Activated CD4-positive, alpha-beta T cell treated with anti-CD3 and anti-CD28 coated beads, Interleukin-2, amount 50 U/mL, for 1 hour (primary cell): ENCODE measurements around the gene RAMACL.
"Not testable (repeated sequence)": the region's sequence is repeated elsewhere in the genome, so short reads cannot be mapped to it uniquely, and the experiment has no call there.

Experiments
- DNase-seq: peaks from one replicate; pipeline ENCODE4 v3.0.0-alpha.2; 2020

Gene RAMACL

DNA sequence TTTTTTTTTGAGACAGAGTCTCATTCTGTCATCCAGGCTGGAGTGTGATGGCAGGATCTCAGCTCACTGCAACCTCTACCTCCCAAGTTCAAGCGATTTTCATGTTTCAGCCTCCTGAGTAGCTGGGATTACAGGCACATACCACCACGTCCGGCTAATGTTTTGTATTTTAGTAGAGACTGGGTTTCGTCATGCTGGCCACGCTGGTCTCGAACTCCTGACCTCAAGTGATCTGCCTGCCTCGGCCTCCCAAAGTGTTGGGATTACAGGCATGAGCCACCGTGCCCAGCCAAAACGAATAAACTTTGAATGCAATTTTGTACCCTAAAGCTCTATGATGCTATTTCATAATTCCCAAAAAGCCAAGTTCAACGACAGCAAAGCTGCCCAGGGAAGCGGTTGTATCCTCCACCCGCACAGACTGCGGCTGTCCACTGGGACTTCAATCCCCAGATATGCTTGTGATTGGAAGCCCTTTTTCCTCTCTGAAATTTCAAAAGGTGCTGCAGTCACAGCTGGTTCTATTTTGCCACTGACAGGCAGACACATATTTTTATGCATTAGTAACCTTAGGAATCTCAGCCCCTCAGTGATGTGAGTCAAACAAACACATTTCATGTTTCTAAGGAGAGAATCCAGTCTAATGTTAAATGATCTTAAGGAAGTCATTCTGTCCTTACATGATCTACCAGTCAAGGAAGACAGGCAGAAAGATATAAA, 8.7 kb upstream of the RAMACL start:
- DNase-seq = no peak

DNA sequence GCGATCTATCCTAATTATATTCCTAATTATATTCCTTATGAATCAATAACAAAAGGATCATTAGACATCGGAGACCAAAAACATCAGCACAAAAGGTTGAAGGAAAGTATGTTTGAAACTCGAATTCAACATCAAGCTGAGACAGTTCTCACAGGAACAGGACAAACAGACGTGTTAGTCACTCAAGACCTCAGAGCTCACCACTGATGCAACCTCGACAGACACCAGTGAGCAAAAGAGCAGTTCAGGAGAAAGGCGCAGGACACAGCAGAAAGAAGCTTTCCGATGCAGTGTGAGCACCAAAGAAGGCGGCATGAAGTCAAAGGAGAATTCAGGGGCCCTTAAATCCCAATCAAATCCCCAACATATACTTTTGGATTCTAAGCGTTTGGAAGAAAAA, 6.3 kb upstream of the RAMACL start:
- DNase-seq = no peak

DNA sequence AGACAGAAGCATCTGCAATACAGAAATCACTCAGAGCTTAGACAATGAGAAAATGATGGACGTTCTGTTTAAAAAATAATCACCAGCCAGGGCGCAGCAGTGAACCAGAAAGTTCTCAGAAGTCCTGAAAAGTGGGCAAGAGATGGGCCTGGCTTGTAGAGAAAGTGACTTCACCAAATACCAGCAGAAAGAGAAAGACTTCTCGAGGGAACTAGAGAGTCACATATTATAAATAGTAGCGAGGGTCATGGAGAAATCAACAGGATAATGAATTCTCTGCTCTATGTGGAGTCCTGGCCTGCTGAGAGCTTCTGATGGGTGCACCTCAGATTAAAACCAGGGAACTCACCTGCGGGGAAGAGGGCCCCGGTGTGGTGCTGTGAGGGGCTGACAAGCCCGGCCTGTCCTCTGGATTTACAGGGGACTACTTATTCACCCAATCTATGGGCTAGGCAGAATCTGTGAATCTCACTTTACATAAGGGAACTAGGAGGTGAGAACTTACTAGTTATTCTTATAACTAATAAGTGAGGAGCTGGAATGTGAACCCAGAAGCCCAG, 5.6 kb upstream of the RAMACL start:
- DNase-seq = no peak

DNA sequence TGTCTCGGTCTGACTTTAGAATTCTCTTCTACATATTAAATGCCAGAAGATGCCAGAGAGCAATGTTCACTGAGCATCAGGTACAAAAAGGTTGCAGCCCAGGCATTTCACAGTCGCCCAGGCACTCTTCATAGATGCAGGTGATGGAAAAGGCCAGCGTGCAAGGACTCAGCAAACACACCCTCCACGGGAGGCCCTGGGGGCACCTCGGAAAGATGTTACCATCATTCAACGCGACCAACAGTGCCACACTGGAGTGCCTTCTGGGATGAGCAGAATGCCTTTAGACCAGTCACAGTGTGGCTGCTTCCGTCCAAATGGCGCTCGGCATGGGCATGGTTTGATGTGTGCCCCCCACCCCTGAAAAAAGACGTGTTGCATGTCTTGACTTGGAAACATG, 4.5 kb upstream of the RAMACL start:
- no peak for DNase-seq

DNA sequence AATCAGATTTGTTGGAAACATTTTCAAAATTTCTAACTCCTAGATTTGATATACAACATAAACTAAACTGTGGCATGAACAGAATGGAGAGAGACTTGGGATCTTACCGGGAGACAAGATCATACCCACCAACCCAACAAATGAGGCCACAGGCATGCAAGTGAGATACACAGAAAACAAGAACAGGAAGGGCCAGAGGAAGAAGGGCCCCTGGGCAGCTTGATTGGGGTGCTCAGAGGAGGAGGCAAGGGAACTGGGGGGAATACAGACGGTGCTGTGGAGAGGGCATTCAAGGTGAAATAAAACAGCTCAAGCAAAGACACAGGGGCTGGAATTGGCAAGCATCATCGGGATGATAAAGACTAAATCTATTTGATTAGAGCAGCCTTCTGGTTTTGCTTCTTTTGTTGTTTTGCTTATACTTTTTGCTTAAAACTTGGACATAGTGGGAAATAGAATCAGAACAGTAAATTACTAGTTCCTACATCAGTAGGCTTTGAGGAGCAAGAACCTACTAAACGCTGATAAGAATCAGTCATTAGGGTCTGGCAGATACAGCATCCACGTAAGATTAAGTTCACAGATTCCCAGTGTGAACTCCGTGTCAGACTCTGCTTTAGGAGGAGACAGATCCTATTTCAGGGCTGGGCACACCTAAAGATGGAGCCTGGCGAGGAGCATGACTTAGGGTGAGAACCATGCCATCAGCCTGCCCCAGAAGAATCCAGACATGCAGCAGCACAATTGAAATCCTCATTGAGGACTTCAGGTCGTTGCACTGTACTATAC, 3.5 kb upstream of the RAMACL start:
- DNase-seq = no peak

DNA sequence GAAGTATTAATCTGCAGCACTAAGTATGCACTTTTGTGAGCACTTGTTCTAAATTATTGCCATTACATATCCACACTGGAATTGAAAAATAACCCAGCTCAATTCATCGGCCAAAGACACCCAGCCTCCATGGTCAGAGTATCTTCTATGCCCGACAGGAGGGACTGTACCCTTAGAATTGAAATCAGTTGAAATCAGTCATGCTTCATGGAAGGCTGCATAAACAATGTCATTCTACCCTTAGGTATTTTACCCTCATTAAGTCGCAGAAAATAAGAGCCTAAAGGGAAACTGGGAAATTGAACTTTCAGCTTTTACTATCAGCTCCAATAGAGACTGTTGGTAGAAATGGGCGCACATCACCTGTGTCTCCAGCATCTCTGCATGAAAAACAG, 2.9 kb upstream of the RAMACL start:
- no peak for DNase-seq

DNA sequence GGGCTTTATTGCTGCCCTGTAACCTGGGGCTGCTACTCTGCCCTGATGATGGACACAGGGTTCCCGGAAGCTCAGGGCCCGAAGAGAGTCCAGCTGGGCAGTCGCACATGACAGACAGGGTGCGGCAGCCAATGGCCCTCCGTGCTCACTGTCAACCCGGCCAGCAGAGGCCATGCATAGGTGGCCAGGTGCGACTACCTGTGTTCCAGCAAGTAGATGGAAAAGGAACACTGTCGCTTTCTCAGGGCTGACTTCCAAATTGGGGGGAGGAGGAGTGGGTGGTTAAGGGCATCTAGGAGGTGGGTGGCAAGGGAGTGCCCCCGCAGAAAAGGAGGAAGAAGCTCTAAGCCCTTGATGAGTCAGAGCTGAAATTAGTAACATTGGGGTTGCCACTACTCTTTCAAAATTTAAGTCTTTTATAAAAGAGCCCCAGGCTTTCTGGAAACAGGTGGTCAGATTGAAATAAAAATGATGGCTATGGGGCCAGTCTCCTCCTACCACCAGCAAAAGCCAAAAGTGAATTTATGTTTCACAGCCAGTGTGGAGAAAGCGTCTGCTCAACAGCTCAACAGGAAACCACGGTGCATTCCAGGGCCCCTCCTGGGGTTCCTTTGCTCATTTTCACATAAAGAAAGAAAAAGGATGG, 2.3 kb upstream of the RAMACL start:
- DNase-seq = no peak

DNA sequence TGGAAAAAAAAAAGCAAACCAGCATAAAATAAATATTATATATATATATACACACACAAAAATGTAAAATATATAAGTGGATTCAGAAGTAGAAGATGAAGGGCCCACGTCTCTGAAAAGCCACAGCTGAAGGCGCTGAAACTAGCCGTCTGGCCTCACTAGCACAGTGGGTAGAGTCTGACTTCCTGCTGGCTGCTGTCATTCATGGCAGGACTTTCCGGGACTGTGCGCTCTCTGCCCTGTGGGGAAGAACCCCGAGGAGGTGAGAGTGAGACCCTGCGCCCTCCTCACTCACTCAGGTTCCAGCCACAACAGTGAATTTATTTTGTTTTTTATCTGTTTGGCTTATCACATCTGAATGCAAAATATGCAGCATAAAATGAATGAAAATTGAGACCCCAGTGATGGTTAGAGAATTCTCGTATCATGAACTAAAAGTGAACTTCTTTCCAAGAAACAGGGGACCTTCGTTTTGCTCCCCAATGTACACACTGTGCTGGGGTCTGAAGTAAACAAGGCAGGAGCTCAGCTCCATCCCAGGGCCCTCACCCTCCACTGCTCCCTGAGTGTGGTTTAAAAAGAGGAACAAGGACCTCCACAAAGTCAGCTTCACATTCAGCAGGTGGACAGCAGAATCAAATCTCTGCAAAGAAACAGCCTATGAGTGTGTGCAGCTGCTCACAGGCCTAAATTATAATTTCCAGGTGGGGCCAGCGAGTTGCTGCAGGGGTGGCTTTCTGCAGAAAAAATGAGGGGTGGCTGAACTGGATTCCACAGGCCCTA, 1.3 kb upstream of the RAMACL start:
- DNase-seq = no peak

DNA sequence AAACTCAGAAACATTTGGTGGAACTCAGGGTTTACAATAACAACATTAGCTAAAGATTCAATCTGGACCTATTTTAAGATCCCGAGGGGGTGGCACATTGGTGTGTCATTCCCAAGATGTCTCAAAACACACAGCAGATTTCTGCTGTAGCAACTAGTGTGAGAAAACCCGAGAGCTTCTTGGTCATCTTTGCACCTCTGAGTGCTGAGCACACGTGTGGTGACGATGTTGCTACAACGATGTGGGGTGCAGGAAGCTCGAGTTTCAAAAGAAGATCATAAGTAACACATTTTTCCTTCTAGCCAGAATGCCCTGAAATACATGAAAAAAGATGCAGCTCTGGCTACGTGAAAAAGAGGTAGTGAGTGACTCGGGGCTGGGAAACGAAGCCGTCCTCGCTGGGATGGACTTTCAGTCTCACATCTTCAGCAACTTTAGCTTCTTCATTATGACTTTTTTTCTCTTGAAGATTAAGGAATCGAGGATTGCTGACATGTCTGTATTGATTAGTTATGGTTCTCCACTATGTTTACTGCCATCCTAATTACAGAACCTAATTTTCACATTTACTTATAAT, 1.5 kb downstream of the RAMACL start:
- no peak for DNase-seq

DNA sequence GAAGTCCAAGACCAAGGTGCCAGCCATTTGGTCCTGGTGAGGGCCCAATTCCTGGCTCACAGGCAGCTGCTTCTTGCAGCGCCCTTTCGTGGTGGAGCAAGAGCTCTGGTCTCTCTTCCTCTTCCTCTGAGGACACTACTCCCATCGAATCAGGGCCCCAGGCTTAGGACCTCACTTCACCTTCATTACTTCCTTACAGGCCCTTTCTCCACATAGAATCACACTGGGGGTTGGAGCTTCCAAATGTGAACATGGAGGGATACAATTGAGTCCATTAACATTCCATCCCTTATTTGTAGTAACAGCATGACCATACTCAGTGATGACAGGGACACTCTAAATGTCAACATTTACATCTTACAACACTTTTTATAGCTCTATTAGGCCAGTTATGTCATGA, 2.3 kb downstream of the RAMACL start:
- no peak for DNase-seq

DNA sequence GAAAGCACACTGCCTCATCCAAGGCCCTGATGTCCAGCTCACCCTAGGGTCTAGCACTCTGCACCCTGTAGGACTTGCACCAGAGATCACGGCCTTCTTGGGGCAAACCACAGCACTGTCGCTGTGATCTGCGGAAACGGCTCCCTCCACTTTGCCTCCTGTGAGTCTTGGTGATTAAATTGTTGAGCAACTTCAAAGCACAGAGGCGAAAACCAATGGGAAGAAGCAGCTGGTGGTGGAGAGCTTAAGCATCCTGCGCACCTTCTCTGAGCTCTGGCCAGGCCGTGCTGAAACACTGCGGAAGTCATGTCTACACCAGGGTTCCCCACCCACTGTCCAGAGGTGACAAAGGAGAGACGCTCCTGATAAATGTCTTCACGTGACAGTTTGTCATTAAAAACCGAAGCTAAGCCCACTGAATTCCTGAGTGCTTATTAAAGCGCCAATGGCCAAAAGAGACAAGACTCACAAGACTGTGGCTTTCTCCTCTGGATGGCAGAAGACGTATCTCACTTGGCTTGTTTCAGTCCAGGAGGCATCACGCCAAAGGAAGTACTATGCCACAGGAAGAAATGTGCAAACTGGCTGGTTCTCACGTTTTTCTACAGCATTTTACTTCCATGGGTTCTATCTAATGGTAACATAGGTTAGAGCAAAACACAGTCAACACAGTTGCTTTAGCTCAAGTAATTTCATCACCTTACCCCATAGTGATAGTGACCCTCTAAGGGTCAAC, 3.1 kb downstream of the RAMACL start:
- DNase-seq = no peak

DNA sequence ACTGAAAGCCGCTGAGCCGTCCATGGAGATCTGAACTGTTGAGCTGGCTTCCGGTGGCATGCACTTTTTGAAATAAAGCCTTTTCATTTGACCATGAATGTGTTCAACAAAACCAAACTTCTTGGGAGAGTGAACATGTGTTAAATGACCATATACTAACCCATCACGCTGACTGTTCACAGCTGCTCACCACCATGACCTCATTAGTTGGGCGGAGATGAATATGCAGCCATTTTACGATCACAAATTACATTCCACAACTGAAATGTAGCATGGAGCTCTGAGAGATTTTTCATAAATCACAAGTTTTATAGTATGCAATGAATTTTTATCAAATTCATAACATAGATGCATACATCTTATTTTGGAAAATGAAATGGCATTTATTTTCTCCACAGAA, 4.2 kb downstream of the RAMACL start:
- no peak for DNase-seq

DNA sequence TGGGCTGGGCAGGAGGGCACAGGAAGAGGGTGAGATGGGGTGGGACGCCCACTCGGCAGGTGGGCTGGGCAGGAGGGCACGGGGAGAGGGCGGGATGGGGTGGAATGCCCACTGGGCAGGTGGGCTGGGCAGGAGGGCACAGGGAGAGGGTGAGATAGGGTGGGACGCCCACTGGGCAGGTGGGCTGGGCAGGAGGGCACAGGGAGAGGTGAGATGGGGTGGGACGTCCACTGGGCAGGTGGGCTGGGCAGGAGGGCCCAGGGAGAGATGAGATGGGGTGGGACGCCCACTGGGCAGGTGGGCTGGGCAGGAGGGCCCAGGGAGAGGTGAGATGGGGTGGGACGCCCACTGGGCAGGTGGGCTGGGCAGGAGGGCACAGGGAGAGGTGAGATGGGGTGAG, 4.7 kb downstream of the RAMACL start:
- DNase-seq = not testable (repeated sequence)

DNA sequence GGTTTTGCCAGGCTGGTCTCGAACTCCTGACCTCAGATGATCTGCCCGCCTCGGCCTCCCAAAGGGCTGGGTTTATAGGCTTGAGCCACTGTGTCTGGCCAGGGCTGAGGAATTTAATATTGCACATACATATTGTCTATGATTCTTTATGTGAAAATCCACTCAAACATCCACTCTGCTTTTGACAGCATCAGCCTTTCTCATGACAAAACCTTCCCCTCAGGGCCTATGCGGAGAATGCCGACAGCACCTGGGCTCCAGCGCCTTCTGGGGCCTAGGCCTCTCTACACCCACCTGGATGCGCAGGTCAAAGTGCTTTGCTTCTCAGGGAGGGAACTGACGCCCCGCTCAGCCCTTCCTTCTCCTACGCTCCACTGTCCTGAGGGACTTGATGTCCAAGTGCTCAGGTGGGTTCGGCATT, 5.4 kb downstream of the RAMACL start:
- no peak for DNase-seq

DNA sequence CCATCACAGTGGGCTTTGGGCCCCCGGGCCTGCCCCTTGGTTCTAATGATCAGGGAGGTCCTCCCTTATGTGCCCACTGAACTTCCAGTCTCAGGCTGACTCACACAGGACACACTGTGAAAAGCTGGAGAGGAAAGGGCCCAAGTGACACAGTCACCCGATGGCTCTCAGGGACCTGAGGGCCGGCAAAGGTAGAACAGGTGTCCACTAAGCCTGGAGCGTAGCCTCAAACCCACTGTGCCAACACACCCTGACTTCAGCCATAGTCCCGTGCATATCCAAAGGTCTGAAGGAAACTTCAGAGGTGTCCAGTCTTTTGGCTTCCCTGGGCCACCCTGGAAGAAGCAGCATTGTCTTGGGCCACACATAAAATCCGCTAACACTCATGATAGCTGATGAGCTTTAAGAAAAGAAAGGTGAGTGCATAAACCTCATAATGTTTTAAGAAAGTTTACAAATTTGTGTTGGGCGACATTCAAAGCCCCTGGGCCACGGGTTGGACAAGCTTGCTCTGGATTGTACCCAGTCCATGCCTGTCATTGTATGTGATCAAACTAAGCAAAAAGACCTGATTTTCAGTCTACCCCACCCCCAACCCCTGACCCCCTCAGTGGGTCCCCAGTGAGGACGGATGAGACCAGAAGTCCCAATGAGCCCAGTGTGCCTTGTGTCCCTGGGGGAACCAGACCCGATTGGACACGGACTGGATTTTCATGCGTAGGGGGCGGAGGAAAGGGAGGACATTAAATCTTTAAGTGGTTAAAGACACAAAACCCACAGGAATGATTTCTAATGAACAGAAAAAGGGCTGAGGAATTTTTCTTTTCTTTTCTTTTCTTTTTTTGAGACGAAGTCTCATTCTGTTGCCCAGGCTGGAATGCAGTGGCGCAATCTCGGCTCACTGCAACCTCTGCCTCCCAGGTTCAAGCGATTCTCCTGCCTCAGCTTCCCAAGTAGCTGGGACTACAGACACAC, 6.1 kb downstream of the RAMACL start:
- DNase-seq = no peak

DNA sequence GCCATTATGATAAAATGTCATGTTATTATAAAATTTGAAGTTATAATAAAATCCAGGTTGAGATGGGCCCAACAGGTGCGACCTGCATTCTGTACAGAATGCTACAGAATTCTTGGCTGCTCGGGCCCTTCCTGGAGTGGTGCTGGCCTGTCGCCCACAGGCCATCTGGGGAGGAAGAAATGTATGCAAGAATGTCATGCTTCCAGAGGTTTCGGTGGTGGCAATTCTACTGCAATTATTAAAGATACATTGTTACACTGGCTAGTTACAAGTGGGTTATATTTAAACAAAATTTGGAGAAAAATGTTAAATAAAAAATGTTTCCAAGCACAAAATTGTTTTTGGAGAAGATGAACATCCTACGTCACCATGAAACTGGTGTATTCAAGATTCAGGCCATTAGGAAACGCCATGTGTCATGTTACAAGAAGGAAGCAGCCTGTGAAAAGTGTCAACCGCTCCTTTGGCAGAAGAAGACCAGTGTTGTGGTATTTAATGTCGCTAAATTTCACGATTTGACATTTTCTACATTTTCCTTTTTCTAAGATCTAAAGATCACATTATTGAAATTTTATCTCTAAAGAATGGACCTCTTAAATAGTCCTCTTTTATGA, 7.1 kb downstream of the RAMACL start:
- no peak for DNase-seq

DNA sequence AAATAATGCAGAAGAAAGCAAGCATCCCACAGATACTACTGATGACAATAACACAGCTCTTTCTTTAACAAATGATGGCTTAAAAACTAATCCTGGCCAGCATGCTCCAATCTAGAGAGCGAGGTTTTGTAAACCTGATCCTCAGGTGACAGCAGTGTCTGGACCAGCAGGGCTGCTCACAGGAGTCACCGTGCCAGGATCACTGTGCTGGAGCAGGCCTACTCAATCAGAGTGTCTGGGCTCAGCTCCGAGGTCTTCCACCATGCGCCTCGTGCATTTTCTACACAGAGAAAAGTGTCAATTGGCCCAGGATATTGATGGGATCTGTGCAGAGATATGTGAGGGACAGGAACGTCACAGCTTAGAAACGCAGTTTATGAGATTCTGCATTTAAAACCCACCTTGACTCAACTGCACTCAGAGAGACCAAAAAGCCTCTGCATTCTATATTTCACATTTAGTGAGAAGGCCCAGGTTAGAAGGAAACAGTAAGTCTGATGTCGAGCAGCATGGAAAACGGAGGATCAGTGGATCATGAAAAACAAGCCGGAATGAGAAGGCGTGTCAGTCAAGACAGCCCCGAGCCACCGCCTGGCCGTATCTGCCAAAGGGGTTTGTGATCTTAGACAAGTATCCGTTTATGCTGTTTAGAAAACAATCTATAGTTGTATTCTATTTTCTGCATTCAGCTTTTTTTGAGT, 7.8 kb downstream of the RAMACL start:
- DNase-seq = no peak

DNA sequence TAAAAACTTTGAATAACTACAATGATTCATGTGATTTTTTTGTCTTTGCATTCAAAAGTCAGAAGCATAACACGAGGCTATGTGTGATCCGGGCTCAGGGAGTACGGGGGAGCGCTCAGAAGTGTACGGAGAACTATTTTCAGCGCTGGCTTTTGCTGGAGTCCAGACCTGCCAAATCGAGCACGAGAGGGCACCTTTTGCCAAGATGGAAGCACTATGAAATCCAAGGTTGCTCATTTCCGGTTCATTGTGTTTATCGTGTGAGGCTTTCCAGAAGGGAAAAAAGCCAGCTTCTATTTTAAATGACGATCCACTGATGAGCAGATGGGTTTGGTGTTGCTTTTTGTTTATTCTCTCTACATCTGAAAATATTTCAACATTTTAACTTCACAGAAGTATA, 11.3 kb downstream of the RAMACL start:
- DNase-seq = no peak

DNA sequence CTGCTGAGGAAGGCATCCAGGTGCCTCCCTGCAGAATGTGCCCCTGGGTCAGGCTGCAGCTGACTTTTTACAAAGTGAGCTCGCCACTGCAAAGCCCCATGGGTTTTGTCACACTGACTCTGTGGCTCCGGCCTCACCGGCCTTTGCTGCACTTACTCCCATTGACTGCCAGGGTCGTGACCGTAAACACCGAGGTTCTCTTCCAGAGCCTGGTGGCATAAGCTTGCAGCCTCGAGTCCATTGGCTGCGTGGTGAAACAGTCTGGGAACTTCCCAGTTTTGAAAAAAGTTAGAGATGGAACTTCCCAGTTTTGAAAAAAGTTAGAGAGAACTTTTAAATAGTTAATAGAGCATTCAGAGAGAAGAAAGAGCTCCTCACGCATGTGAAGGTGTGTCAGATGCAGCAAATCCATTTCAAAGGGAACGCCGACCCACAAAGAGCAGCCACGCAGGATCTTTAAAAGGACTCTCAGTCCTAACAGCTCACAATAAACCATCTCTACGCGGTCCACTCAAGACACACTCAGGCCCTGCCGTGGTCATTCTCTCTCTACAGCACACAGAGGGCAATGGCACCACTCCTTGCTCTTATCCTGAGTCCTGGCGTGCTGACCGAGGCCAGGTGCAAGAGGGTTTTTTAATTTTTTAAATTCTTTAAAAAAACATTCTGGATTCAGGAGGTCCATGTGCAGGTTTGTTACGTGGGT, 12.8 kb downstream of the RAMACL start:
- no peak for DNase-seq
